GM12878 (cell line): ENCODE measurements around the gene CATSPERZ. TPM values are rescaled to one million over a fixed set of nuclear protein-coding genes. Genes with fewer than 3 reads are reported as not detected.

ENCODE experiments used
- ATAC-seq: fragments of 200-7000 bp; cut with Tn5 transposase; 3 replicates; pipeline ENCODE4 v1.9.1; 2020; ENCODE audit warnings: mild to moderate bottlenecking, moderate library complexity
- BruUV-seq: library from RNA; stranded (reverse); fragments of 400-500 nt; replicated peaks from 2 replicates; lab custom pipeline; 2021; lab: Mats Ljungman, UMichigan
- CTCF ChIA-PET: fragments of 300-600 bp; sonication (Branson Sonifier 250); formaldehyde crosslinking; extraction: SDS; loops from one replicate; lab custom pipeline; 2021; ENCODE audit warnings: inconsistent platforms; lab: Yijun Ruan, JAX
- POLR2A ChIA-PET: fragments of 350-600 bp; formaldehyde crosslinking; extraction: SDS; loops from one replicate; lab custom pipeline; 2021; ENCODE audit warnings: inconsistent platforms; lab: Charles Lee
- RAD21 ChIA-PET: fragments of 300-600 bp; sonication (Branson Sonifier 250); formaldehyde crosslinking; loops from one replicate; lab custom pipeline; 2023; ENCODE audit warnings: antibody characterized with exemption; ENCODE audit not compliant: unreplicated experiment; lab: Charles Lee
- SMC1A ChIA-PET: fragments of 300-600 bp; sonication (Branson Sonifier 250); formaldehyde crosslinking; loops from one replicate; lab custom pipeline; 2023; ENCODE audit not compliant: unreplicated experiment, uncharacterized antibody; lab: Charles Lee
- DNase-seq: peaks from one replicate; pipeline ENCODE4 v3.0.0-alpha.2; 2011; ENCODE audit warnings: low read depth, low spot score
- FAIRE-seq: peaks from 3 replicates; lab custom pipeline; 2011; peaks lifted over from hg19 to GRCh38; lab: Jason Lieb, UNC
- H2AFZ ChIP-seq: 2 replicates; pipeline ENCODE4 v1.6.0; 2011; ENCODE audit warnings: low read depth, low read length, control low read depth; ENCODE audit not compliant: control insufficient read depth
- H3K27ac ChIP-seq: 2 replicates; pipeline ENCODE4 v1.5.1; 2011; ENCODE audit warnings: control low read depth; ENCODE audit not compliant: control insufficient read depth, insufficient read depth
- H3K27me3 ChIP-seq, 2 experiments: replicated peaks in 1 of 2; 2 replicates each; pipeline versions ENCODE4 v1.6.0 to v1.6.1; 2011; ENCODE audit warnings: low read length in 1 of 2; ENCODE audit not compliant: control insufficient read depth in 2 of 2, insufficient read depth in 2 of 2
- H3K36me3 ChIP-seq, 2 experiments: 2 replicates each; pipeline ENCODE4 v1.5.1; 2011; ENCODE audit warnings: low read length in 1 of 2; ENCODE audit not compliant: control insufficient read depth in 2 of 2, insufficient read depth in 2 of 2
- H3K4me1 ChIP-seq: 2 replicates; pipeline ENCODE4 v1.6.1; 2011; ENCODE audit warnings: mild to moderate bottlenecking, low read length, moderate library complexity, mixed read lengths; ENCODE audit not compliant: control insufficient read depth, insufficient read depth
- H3K4me2 ChIP-seq: 2 replicates; pipeline ENCODE4 v1.6.0; 2011; ENCODE audit warnings: control low read depth; ENCODE audit not compliant: control insufficient read depth, insufficient read depth
- H3K4me3 ChIP-seq: fragments of 200-600 bp; sonication (generic); 2 replicates; pipeline ENCODE4 v1.5.1; 2016
- H3K79me2 ChIP-seq: 2 replicates; pipeline ENCODE4 v1.6.0; 2011; ENCODE audit warnings: low read length; ENCODE audit not compliant: control insufficient read depth, insufficient read depth
- H3K9ac ChIP-seq: 2 replicates; pipeline ENCODE4 v1.8.0; 2011; ENCODE audit warnings: low read length, control low read depth, mixed read lengths; ENCODE audit not compliant: control insufficient read depth, insufficient read depth
- H3K9me3 ChIP-seq: replicated peaks from 3 replicates; pipeline ENCODE4 v1.5.1; 2011; ENCODE audit warnings: mild to moderate bottlenecking, low read length; ENCODE audit not compliant: control insufficient read depth, insufficient read depth
- H4K20me1 ChIP-seq: 2 replicates; pipeline ENCODE4 v1.6.0; 2011; ENCODE audit not compliant: control insufficient read depth, insufficient read depth
- CBX5 ChIP-seq: sonication (generic); IDR thresholded peaks from 2 replicates; pipeline ENCODE4 v1.6.1; 2016; ENCODE audit warnings: low read depth, moderate library complexity, mild to moderate bottlenecking, inconsistent platforms
- CHD2 ChIP-seq: IDR thresholded peaks from 2 replicates; pipeline ENCODE4 v1.6.1; 2011; ENCODE audit warnings: low read depth, low read length, improper control_type of control experiment, borderline replicate concordance
- LARP7 ChIP-seq: fragments of 450-650 bp; IDR thresholded peaks from 2 replicates; pipeline ENCODE4 v1.6.1; 2017; ENCODE audit warnings: mild to moderate bottlenecking
- NR2F1 ChIP-seq: fragments of 450-650 bp; conservative IDR thresholded peaks from 2 replicates; pipeline ENCODE4 v1.6.1; 2017; ENCODE audit warnings: mild to moderate bottlenecking
- POU2F2 ChIP-seq: IDR thresholded peaks from 3 replicates; pipeline ENCODE4 v1.6.1; 2011; ENCODE audit warnings: low read depth, mild to moderate bottlenecking, low read length, borderline replicate concordance
- PRDM15 ChIP-seq: fragments of 450-650 bp; formaldehyde crosslinking; IDR thresholded peaks from 2 replicates; pipeline ENCODE4 v1.4.0; 2020; ENCODE audit warnings: mild to moderate bottlenecking, moderate library complexity
- SP1 ChIP-seq: IDR thresholded peaks from one replicate; pipeline ENCODE4 v1.6.1; 2011; ENCODE audit warnings: low read depth, low read length
- WGBS: methylation state at CpG from one replicate; pipeline ENCODE4 v1.1.6; 2016; ENCODE audit warnings: low lambda C conversion rate; ENCODE audit not compliant: insufficient replicate concordance, insufficient coverage; ENCODE audit errors: missing lambda C conversion rate; 5-methylcytosine and 5-hydroxymethylcytosine counted together
- in situ Hi-C: fragments of 300-500 bp; cut with MboI; formaldehyde crosslinking; loops from 9 replicates; pipeline ENCODE4 v1.14.3; 2018; ENCODE audit warnings: mixed read lengths
- intact Hi-C: fragments of 100-400 bp; cut with micrococcal nuclease; formaldehyde crosslinking; loops from one replicate; pipeline ENCODE4 v1.14.2; 2022; ENCODE audit not compliant: unreplicated experiment
- polyA plus RNA-seq, 11 experiments: library from polyadenylated mRNA; depleted of rRNA in 4 of 11; unstranded in 6 of 11; stranded (reverse) in 5 of 11; fragments of >200 nt; fragmentation: Nextera tagmentation in 4 of 11; fragmentation: Illumina TruSeq in 1 of 11; extraction: Ambion mirVana in 4 of 11; extraction: Trizol in 1 of 11; gene quantifications; 1 replicate in 1 of 11; 2 replicates in 10 of 11; pipeline versions ENCODE4 v1.2.1 to v1.2.3, GENCODE V29; 2011 to 2016; ENCODE audit warnings: inconsistent platforms in 2 of 11, missing spikeins in 2 of 11, low read depth in 1 of 11
- total RNA-seq, 4 experiments: library from RNA; depleted of rRNA in 3 of 4; stranded (reverse); fragments of >200 nt in 3 of 4; fragmentation: Illumina TruSeq in 1 of 4; extraction: Trizol in 1 of 4; gene quantifications; 2 replicates each; pipeline versions ENCODE4 v1.2.1 to v1.2.3, GENCODE V29; 2013 to 2021

The CATSPERZ gene
- total and polyA plus RNA-seq, 10 of the 15 experiments (the other 5 are each of a cell fraction or from before 2014, with no cell fraction given): 0.12 to 0.31 TPM; not detected in 8

GRCh38 chr11:64331569-64332371 lies 31.6 kb downstream of the CATSPERZ start (continued):
- TF ChIP-seq PRDM15 (CRISPR knock-in tag) (no peak), CBX5 (no peak), POU2F2 (peak; percentile 38; the same call in 2 of the 3 replicates), SP1 (no peak)

- intact Hi-C loops (no loop called here), in situ Hi-C loops (no loop called here)
- Histone ChIP-seq H3K4me3 (no peak overlapping the region), H3K9me3 (no peaks in the 10 kb centered on the region), H3K9ac (no peak overlapping the region), H3K27me3 (no peaks in the 10 kb centered on the region), H2AFZ (no peak overlapping the region), H3K36me3 (no peaks in the 10 kb centered on the region), H4K20me1 (no peaks in the 10 kb centered on the region), H3K79me2 (no peaks in the 10 kb centered on the region), H3K27ac (no peak overlapping the region), H3K4me2 (no peak overlapping the region), H3K4me1 (peaks cover 21% of the 10 kb centered on the region)
- RAD21 ChIA-PET: interaction anchor here (1.9 to 4.2 kb wide), 3 partner anchors 16 to 29 kb away, joined by 6 to 86 read pairs (median 29); partner anchors contain the start of genes ESRRA, PRDX5 and TRMT112
- CTCF ChIA-PET: interaction anchor here (6.5 to 14.7 kb wide), 3 partner anchors 15 to 29 kb away, joined by 43 to 228 read pairs (median 100); partner anchors contain the start of genes ESRRA, PRDX5 and TRMT112
- WGBS: 70% methylated on average over 8 of the region's 8 CpGs
- POLR2A ChIA-PET: interaction anchor here (0.6 to 2.7 kb wide), 5 partner anchors 10 to 445 kb away, joined by 3 to 11 read pairs (median 4); partner anchors contain the start of genes ESRRA, PRDX5 and TRMT112
- DNase-seq (no peak), ATAC-seq (no peak), FAIRE-seq (peak; percentile 18)
- BruUV-seq: no TSS peak
- SMC1A ChIA-PET: interaction anchor here (0.7 to 6.4 kb wide), 4 partner anchors 9 to 33 kb away, joined by 3 to 71 read pairs (median 4); partner anchors contain the start of genes CATSPERZ, ESRRA, PRDX5 and TRMT112
- TF ChIP-seq CHD2 (no peak), NR2F1 (no peak), LARP7 (no peak), PRDM15 (CRISPR knock-in tag) (no peak)
- TF ChIP-seq, all 136 proteins: peak for 0
These were observed 33.4 kb downstream of the CATSPERZ start for GRCh38 chr11:64333556-64333955.
